AG04449 (cell line): Measurements from ENCODE around the gene PTPRG.

Source experiments
- CTCF ChIA-PET: fragments of 350-600 bp; formaldehyde crosslinking; extraction: SDS; loops from one replicate; lab custom pipeline; 2021; ENCODE audit warnings: antibody characterized with exemption; lab: Yijun Ruan, JAX
- POLR2A ChIA-PET: fragments of 400-600, 350-600 bp; formaldehyde crosslinking; extraction: SDS; loops from one replicate; lab custom pipeline; 2020; ENCODE audit warnings: antibody characterized with exemption, inconsistent platforms; lab: Yijun Ruan, JAX
- DNase-seq: peaks from one replicate; pipeline ENCODE4 v3.0.0-alpha.2; 2010; ENCODE audit warnings: low read depth, low spot score
- H3K4me3 ChIP-seq: 2 replicates; pipeline ENCODE4 v1.5.1; 2011; ENCODE audit warnings: low read depth, mild to moderate bottlenecking, control low read depth, low read length
- CTCF ChIP-seq: IDR thresholded peaks from one replicate; pipeline ENCODE4 v1.5.1; 2011; ENCODE audit warnings: mild to moderate bottlenecking, moderate library complexity, low read length, control low read depth, inconsistent platforms; ENCODE audit not compliant: insufficient read depth; ENCODE audit errors: missing control alignments

PTPRG gene

GRCh38 chr3:62128681-62129080, 567.3 kb downstream of the PTPRG start:
- no peak for DNase-seq
- ChIA-PET POLR2A (no interaction called here), CTCF (interaction anchor here (1.2 to 2.7 kb wide), 3 partner anchors 8 to 272 kb away, joined by 3 to 15 read pairs (median 4); no protein-coding TSS in a partner anchor)
- no peak overlapping the region for H3K4me3 ChIP-seq
- no peak for TF ChIP-seq CTCF

GRCh38 chr3:62131050-62131449, 569.7 kb downstream of the PTPRG start:
- H3K4me3 ChIP-seq = no peak overlapping the region
- ChIA-PET CTCF (interaction anchor here (0.7 to 2.8 kb wide), 10 partner anchors 10 to 566 kb away, joined by 3 to 24 read pairs (median 4); no protein-coding TSS in a partner anchor), POLR2A (no interaction called here)
- no peak for TF ChIP-seq CTCF
- DNase-seq = no peak

GRCh38 chr3:62131620-62132019, 570.2 kb downstream of the PTPRG start:
- CTCF ChIA-PET = interaction anchor here (0.7 to 2.8 kb wide), 11 partner anchors 11 to 567 kb away, joined by 3 to 24 read pairs (median 3); no protein-coding TSS in a partner anchor
- no peak for DNase-seq
- TF ChIP-seq CTCF = peak; percentile 13
- no peak overlapping the region for H3K4me3 ChIP-seq
- POLR2A ChIA-PET = no interaction called here

- POLR2A ChIA-PET = no interaction called here
- H3K4me3 ChIP-seq = no peak overlapping the region
- CTCF ChIA-PET = interaction anchor here (0.7 to 2.8 kb wide), 10 partner anchors 11 to 558 kb away, joined by 3 to 24 read pairs (median 3); no protein-coding TSS in a partner anchor
- no peak for DNase-seq
- no peak for TF ChIP-seq CTCF
These were observed 570.7 kb downstream of the PTPRG start for GRCh38 chr3:62132027-62132602.

- H3K4me3 ChIP-seq = no peak overlapping the region
- no peak for TF ChIP-seq CTCF
- no peak for DNase-seq
- ChIA-PET CTCF (no interaction called here), POLR2A (no interaction called here)
These were observed 571.6 kb downstream of the PTPRG start for GRCh38 chr3:62133015-62133414.

DNA sequence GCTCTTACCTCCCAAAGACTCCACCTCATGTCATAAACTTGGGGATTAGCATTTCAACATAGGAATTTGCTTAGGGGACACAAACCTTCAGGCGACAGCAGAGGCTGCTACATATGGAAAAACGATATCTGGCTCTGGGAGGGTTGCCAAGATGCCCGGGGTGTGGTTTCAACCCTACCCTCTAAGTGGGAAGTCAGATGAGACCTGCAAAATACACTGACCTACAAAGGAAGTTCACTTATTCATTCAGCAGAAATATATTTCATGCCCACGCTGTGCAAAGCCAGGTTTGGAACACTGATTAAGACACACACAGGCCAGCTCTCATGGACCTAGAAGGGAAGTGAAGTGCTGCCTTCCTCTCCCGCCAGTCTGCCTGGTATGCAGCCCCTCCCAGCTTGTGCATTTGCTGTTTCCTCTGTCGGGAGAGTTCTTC, 572.7 kb downstream of the PTPRG start:
- no peak overlapping the region for H3K4me3 ChIP-seq
- CTCF ChIA-PET = interaction anchor here (1.6 kb wide), 1 partner anchor 570 kb away, joined by 4 read pairs; no protein-coding TSS in a partner anchor
- POLR2A ChIA-PET = no interaction called here
- no peak for DNase-seq
- TF ChIP-seq CTCF = no peak
